ENCODE measurements around the gene TNRC18.
"Not testable (repeated sequence)": the region's sequence is repeated elsewhere in the genome, so short reads cannot be mapped to it uniquely, and the experiment has no call there.

Gene TNRC18

DNA sequence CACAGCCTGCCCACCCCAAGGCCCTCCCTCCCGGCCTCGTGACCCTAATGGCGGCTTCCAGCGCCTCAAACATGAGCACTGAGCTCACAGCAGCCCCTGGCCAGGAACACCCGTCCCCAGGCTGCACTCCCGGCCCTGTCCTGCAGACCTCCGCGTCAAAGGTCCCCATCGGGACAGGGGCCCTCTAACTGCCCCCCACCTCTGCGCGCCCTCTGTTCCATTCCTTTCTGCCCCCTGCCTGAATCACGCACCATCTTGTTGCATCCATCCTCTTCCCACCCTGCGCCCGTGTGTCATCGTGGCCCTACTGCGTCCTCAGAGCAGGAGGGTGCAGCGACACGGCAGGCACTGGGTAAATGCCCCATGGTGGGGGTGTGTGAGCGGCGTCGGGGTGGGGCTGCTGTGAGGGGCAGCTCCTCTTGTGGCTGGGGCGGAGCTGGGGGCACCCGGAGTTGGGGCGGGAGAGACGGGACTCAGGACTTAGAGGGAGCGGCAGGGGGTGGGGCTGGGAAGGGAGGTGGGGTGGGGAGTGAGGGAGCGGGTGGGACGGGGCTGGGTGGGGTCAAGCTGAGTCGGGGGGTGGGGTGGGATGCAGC, 127.5 kb downstream of the TNRC18 start:
- peaks cover 52% of the 10 kb centered on the region for H3K36me3 Mint-ChIP-seq (ENCODE audit: low read depth)
- no peak overlapping the region for H3K27ac Mint-ChIP-seq
- H3K4me1 Mint-ChIP-seq: no peaks in the 10 kb centered on the region
- no peak overlapping the region for H3K4me3 Mint-ChIP-seq
- TF ChIP-seq, protein P1, sequence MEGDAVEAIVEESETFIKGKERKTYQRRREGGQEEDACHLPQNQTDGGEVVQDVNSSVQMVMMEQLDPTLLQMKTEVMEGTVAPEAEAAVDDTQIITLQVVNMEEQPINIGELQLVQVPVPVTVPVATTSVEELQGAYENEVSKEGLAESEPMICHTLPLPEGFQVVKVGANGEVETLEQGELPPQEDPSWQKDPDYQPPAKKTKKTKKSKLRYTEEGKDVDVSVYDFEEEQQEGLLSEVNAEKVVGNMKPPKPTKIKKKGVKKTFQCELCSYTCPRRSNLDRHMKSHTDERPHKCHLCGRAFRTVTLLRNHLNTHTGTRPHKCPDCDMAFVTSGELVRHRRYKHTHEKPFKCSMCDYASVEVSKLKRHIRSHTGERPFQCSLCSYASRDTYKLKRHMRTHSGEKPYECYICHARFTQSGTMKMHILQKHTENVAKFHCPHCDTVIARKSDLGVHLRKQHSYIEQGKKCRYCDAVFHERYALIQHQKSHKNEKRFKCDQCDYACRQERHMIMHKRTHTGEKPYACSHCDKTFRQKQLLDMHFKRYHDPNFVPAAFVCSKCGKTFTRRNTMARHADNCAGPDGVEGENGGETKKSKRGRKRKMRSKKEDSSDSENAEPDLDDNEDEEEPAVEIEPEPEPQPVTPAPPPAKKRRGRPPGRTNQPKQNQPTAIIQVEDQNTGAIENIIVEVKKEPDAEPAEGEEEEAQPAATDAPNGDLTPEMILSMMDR (IDR thresholded peaks at IDR 0.05; ENCODE audit: unreplicated experiment in 3 of 3): no peak
- peaks cover 4% of the 10 kb centered on the region for H3K27me3 Mint-ChIP-seq (ENCODE audit: low read depth)
- H3K9me3 Mint-ChIP-seq: peaks cover 5% of the 10 kb centered on the region

DNA sequence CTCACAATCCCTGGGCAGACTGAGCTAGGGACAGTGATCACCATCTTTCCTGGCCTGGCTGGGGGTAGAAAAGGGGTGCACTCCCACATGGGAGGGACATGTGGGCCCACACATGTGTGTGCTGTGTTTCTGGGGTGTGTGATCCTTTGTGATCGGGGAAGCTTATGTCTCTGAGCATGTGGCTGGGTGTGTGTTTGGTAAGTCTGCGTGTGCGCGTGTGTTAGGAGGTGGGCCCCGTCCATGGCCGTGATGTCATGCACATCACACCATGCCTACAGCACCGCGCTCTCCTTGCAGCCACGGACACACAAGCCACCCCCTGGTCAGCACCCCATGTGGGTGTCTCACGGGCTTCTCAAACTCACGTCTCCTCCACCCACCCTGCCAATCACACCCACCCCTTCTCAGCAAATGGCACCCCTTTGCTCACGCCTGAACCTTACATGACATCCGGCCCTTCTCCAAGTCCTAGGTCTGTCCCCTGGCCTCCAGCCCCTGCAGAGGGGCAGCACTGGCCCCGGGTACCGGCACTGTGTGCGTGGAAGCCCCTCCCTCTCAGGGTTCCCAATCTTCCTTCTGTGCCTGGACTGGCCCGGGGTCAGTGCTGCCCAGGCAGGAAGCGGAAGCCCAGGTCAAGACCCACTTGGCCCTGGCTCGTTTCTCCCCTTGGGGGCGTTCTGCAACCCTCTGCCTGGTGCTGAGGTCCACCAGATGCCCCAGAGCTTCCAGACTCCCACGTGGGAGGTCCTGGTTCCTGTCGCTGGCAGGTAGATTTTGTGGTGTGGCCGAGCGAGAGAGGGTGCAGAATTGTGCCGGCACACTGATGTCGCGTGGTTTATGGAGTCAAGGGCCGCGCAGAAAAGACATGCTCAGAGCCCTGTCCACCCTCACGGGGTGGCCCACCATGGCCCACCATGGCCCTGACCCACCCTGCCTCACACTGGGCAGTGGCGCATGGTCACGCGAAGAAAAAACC, 128.3 kb downstream of the TNRC18 start:
- no peaks in the 10 kb centered on the region for H3K4me1 Mint-ChIP-seq
- H3K9me3 Mint-ChIP-seq: peaks cover 5% of the 10 kb centered on the region
- no peak overlapping the region for H3K27ac Mint-ChIP-seq
- H3K4me3 Mint-ChIP-seq: no peak overlapping the region
- peaks cover 4% of the 10 kb centered on the region for H3K27me3 Mint-ChIP-seq (ENCODE audit: low read depth)
- H3K36me3 Mint-ChIP-seq (ENCODE audit: low read depth): peaks cover 49% of the 10 kb centered on the region
- TF ChIP-seq, protein P1 (IDR thresholded peaks at IDR 0.05; ENCODE audit: unreplicated experiment in 3 of 3): no peak

DNA sequence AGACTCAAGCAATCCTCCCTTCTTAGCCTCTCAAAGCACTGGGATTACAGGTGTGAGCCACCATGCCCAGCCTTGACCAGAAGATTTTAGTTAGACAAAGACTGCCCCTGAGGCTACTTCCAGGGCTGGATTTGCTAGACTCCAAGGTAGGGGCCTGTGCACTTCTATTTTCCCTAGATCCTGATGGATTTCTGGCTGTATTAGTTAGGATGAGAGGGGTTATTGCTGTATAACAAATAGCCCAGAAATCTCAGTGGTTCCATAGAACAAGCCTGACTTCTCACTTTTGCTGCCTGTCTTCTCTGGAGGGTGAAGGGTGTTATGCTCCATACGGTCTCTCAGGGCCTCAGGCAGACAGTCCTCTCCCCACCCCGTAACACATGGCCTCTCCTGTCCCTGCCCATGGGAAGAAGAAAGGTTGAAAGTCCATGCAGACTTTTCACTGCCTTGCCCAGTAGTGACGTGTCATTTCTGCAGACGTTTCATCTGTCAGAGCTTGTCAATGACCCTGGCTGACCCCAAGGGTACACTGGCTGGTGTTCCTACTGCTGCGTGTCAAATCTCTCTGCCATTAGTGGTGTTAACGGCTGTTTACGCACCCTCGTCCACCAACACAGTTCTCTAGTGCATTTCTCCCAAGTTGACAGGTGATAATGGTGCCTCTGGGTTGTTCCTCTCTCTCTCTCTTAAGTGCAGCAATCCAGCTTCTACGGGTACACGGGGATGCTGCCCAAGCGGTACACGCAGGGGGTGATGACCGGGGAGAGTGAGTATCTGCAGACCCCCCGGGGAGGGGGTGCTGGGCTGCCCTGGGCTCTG, 129.3 kb downstream of the TNRC18 start:
- no peaks in the 10 kb centered on the region for H3K4me1 Mint-ChIP-seq

DNA sequence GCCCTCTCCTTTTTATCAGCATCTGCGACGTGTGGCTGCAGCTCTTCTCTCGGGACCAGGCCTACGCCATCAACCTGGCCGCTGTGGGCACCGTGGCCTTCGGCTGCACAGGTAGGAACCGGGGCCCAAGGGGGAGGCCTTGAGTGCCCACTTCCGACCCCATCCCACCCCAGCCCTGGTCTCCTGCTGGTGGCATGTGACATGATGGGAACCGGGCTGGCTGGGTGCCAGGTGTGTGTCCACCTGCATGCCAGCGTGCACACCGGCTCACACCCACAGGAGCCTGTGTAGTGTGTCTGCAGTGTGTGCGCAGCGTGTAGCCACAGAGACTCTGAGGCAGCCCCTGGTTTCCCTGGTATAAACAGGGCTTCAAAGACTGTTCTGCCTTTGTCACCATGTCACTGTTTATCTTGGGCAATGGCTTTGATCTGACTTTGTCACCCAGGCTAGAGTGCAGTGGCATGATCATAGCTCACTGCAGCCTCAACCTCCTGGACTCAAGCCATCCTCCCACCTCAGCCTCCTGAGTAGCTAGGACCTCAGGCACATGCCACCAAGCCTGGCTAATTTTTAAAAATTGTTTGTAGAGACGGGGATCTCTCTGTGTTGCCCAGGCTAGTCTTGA, 131.8 kb downstream of the TNRC18 start:
- not testable (repeated sequence) for H3K4me1 Mint-ChIP-seq; H3K4me3 Mint-ChIP-seq; H3K27ac Mint-ChIP-seq; H3K27me3 Mint-ChIP-seq (ENCODE audit: low read depth); H3K9me3 Mint-ChIP-seq
- peaks cover 36% of the 10 kb centered on the region for H3K36me3 Mint-ChIP-seq (ENCODE audit: low read depth)

More for the DNA sequence above, 129.3 kb downstream of the TNRC18 start:
- no peak overlapping the region for H3K27ac Mint-ChIP-seq
- peaks cover 49% of the 10 kb centered on the region for H3K36me3 Mint-ChIP-seq (ENCODE audit: low read depth)
- TF ChIP-seq, protein P1 (IDR thresholded peaks at IDR 0.05; ENCODE audit: unreplicated experiment in 3 of 3): no peak
- H3K27me3 Mint-ChIP-seq (ENCODE audit: low read depth): peaks cover 4% of the 10 kb centered on the region
- no peak overlapping the region for H3K4me3 Mint-ChIP-seq
- H3K9me3 Mint-ChIP-seq: peaks cover 5% of the 10 kb centered on the region

DNA sequence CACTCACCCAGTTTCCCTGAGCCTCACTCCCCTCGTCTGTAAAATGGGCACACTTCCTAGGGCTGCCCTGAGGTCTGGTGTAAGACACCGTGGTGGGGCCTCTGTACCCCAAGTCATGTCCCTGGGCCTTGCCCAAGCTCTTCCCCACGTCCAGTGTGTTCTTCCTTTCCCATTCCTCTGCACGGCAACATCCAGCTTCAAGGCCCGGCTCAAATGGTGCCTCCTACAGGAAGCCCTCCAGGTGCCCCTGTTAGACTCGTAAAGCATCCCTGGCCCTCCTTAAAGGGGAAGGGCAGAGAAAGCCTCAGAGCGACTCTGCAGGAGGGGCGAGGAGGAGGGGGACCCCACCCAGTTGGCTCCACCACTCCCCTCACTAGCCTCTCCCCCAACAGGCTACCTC, 132.3 kb downstream of the TNRC18 start:
- TF ChIP-seq, protein P1 (IDR thresholded peaks at IDR 0.05; ENCODE audit: unreplicated experiment in 3 of 3): no peak
- Mint-ChIP-seq H3K27ac (no peak overlapping the region), H3K4me3 (no peak overlapping the region), H3K9me3 (peaks cover 5% of the 10 kb centered on the region), H3K4me1 (no peaks in the 10 kb centered on the region), H3K27me3 (ENCODE audit: low read depth) (peaks cover 4% of the 10 kb centered on the region), H3K36me3 (ENCODE audit: low read depth) (peaks cover 35% of the 10 kb centered on the region)

All from nephron (organoid).